WTC11 (cell line): ENCODE measurements around the gene ENTPD6. TPM values are rescaled to one million over a fixed set of nuclear protein-coding genes. Genes with fewer than 3 reads are reported as not detected.

Experiments
- ATAC-seq: fragments of 200-7000 bp; cut with Tn5 transposase; 2 replicates; pipeline ENCODE4 v1.10.0; 2021; ENCODE audit warnings: mild to moderate bottlenecking, moderate library complexity
- CTCF ChIA-PET: fragments of 300-600 bp; sonication (Branson Sonifier 250); formaldehyde crosslinking; loops from one replicate; lab custom pipeline; 2021; ENCODE audit warnings: antibody characterized with exemption; lab: Charles Lee
- POLR2A ChIA-PET: fragments of 350-600 bp; sonication (Branson Sonifier 250); formaldehyde crosslinking; loops from one replicate; lab custom pipeline; 2021; ENCODE audit warnings: antibody characterized with exemption; lab: Charles Lee
- DNase-seq: peaks from one replicate; pipeline ENCODE4 v3.0.0; 2021; ENCODE audit warnings: low spot score
- H3K27ac Mint-ChIP-seq: 2 replicates; pipeline ENCODE4 v1.8.0; 2021; ENCODE audit warnings: mixed read lengths
- H3K27me3 Mint-ChIP-seq: 2 replicates; pipeline ENCODE4 v1.8.0; 2021; ENCODE audit warnings: low read depth, mild to moderate bottlenecking, moderate library complexity, mixed read lengths
- H3K36me3 Mint-ChIP-seq: 2 replicates; pipeline ENCODE4 v1.8.0; 2021; ENCODE audit warnings: mixed read lengths
- H3K4me1 Mint-ChIP-seq: 2 replicates; pipeline ENCODE4 v1.8.0; 2022; ENCODE audit warnings: mixed read lengths
- H3K4me3 Mint-ChIP-seq: 2 replicates; pipeline ENCODE4 v1.8.0; 2021; ENCODE audit warnings: mild to moderate bottlenecking, moderate library complexity, mixed read lengths
- H3K9me3 Mint-ChIP-seq: 2 replicates; pipeline ENCODE4 v1.8.0; 2021; ENCODE audit warnings: mixed read lengths
- CBFB ChIP-seq: sonication (generic); formaldehyde crosslinking; IDR thresholded peaks from 2 replicates; pipeline ENCODE4 v1.8.1; 2022; ENCODE audit warnings: mild to moderate bottlenecking, low read depth, missing genetic modification reagents
- ETV6 ChIP-seq: sonication (generic); formaldehyde crosslinking; IDR thresholded peaks from 2 replicates; pipeline ENCODE4 v1.8.1; 2022; ENCODE audit warnings: mild to moderate bottlenecking, missing genetic modification reagents
- IRF2 ChIP-seq: sonication (generic); formaldehyde crosslinking; IDR thresholded peaks from 2 replicates; pipeline ENCODE4 v1.8.0; 2022; ENCODE audit warnings: low read depth, missing genetic modification reagents, borderline replicate concordance
- NFE2L1 ChIP-seq: sonication (generic); formaldehyde crosslinking; IDR thresholded peaks from 2 replicates; pipeline ENCODE4 v1.8.1; 2023; ENCODE audit warnings: missing genetic modification reagents
- NFYB ChIP-seq: sonication (generic); formaldehyde crosslinking; conservative IDR thresholded peaks from 2 replicates; pipeline ENCODE4 v1.8.0; 2022; ENCODE audit warnings: low read depth, missing genetic modification reagents
- NR3C1 ChIP-seq: sonication (generic); formaldehyde crosslinking; conservative IDR thresholded peaks from 2 replicates; pipeline ENCODE4 v1.8.1; 2023; ENCODE audit warnings: low read depth, mild to moderate bottlenecking, missing genetic modification reagents
- SMAD3 ChIP-seq: sonication (generic); formaldehyde crosslinking; IDR thresholded peaks from 2 replicates; pipeline ENCODE4 v1.8.0; 2022; ENCODE audit warnings: missing genetic modification reagents, mild to moderate bottlenecking, borderline replicate concordance
- ZNF396 ChIP-seq: fragments of 250-450 bp; sonication (Bioruptor Pico); IDR thresholded peaks from 2 replicates; pipeline ENCODE4 v1.8.0; 2021; ENCODE audit warnings: mild to moderate bottlenecking, moderate library complexity, borderline replicate concordance
- ZSCAN18 ChIP-seq: fragments of 250-450 bp; sonication (Bioruptor Pico); IDR thresholded peaks from 2 replicates; pipeline ENCODE4 v2.1.2; 2022; ENCODE audit warnings: mild to moderate bottlenecking, moderate library complexity
- total RNA-seq: library from RNA; stranded (reverse); gene quantifications from 3 replicates; pipeline ENCODE4 v1.2.3, GENCODE V29; 2021
- TF ChIP-seq, protein P1 (sequence below): sonication (generic); formaldehyde crosslinking; IDR thresholded peaks from 2 replicates; pipeline ENCODE4 v1.8.0; 2023; ENCODE audit warnings: missing genetic modification reagents
- TF ChIP-seq, protein P2 (sequence below): sonication (generic); formaldehyde crosslinking; IDR thresholded peaks from 2 replicates; pipeline ENCODE4 v1.8.1; 2022; ENCODE audit warnings: low read depth, missing genetic modification reagents, borderline replicate concordance
- TF ChIP-seq, protein P3 (sequence below): sonication (generic); formaldehyde crosslinking; IDR thresholded peaks from 2 replicates; pipeline ENCODE4 v1.8.0; 2022; ENCODE audit warnings: mild to moderate bottlenecking, missing genetic modification reagents
- TF ChIP-seq, protein P4 (sequence below): sonication (generic); formaldehyde crosslinking; IDR thresholded peaks from 2 replicates; pipeline ENCODE4 v1.8.1; 2023; ENCODE audit warnings: mild to moderate bottlenecking, missing genetic modification reagents, moderate library complexity
- TF ChIP-seq, protein P5 (sequence below): sonication (generic); formaldehyde crosslinking; IDR thresholded peaks from 2 replicates; pipeline ENCODE4 v1.8.1; 2023; ENCODE audit warnings: mild to moderate bottlenecking, missing genetic modification reagents, moderate library complexity
- TF ChIP-seq, protein P6 (sequence below): sonication (generic); formaldehyde crosslinking; IDR thresholded peaks from 2 replicates; pipeline ENCODE4 v1.8.1; 2023; ENCODE audit warnings: mild to moderate bottlenecking, moderate library complexity, missing genetic modification reagents
- TF ChIP-seq, protein P7 (sequence below): sonication (generic); formaldehyde crosslinking; IDR thresholded peaks from 2 replicates; pipeline ENCODE4 v1.8.0; 2022; ENCODE audit warnings: missing genetic modification reagents

The ENTPD6 gene
- total RNA-seq, 1 experiment from 2014 or later: 56.9 TPM

- no peak for ATAC-seq
- H3K4me1 Mint-ChIP-seq: peaks cover 3% of the 10 kb centered on the region; the same call in 1 of the 2 replicates
- no peaks in the 10 kb centered on the region for H3K27me3 Mint-ChIP-seq
- H3K27ac Mint-ChIP-seq: no peak overlapping the region
- no peak overlapping the region for H3K4me3 Mint-ChIP-seq
- TF ChIP-seq SMAD3 (CRISPR knock-in tag): no peak
- TF ChIP-seq, protein P1, sequence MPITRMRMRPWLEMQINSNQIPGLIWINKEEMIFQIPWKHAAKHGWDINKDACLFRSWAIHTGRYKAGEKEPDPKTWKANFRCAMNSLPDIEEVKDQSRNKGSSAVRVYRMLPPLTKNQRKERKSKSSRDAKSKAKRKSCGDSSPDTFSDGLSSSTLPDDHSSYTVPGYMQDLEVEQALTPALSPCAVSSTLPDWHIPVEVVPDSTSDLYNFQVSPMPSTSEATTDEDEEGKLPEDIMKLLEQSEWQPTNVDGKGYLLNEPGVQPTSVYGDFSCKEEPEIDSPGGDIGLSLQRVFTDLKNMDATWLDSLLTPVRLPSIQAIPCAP (CRISPR knock-in tag): no peak
- no peak for TF ChIP-seq ZNF396 (CRISPR knock-in tag)
- TF ChIP-seq, protein P2, sequence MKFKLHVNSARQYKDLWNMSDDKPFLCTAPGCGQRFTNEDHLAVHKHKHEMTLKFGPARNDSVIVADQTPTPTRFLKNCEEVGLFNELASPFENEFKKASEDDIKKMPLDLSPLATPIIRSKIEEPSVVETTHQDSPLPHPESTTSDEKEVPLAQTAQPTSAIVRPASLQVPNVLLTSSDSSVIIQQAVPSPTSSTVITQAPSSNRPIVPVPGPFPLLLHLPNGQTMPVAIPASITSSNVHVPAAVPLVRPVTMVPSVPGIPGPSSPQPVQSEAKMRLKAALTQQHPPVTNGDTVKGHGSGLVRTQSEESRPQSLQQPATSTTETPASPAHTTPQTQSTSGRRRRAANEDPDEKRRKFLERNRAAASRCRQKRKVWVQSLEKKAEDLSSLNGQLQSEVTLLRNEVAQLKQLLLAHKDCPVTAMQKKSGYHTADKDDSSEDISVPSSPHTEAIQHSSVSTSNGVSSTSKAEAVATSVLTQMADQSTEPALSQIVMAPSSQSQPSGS: no peak
- no peak for TF ChIP-seq CBFB (CRISPR knock-in tag)
- TF ChIP-seq, protein P3, sequence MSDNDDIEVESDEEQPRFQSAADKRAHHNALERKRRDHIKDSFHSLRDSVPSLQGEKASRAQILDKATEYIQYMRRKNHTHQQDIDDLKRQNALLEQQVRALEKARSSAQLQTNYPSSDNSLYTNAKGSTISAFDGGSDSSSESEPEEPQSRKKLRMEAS: no peak
- no peak for TF ChIP-seq NFYB
- TF ChIP-seq, protein P4, sequence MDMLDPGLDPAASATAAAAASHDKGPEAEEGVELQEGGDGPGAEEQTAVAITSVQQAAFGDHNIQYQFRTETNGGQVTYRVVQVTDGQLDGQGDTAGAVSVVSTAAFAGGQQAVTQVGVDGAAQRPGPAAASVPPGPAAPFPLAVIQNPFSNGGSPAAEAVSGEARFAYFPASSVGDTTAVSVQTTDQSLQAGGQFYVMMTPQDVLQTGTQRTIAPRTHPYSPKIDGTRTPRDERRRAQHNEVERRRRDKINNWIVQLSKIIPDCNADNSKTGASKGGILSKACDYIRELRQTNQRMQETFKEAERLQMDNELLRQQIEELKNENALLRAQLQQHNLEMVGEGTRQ (CRISPR knock-in tag): no peak
- TF ChIP-seq, protein P5, sequence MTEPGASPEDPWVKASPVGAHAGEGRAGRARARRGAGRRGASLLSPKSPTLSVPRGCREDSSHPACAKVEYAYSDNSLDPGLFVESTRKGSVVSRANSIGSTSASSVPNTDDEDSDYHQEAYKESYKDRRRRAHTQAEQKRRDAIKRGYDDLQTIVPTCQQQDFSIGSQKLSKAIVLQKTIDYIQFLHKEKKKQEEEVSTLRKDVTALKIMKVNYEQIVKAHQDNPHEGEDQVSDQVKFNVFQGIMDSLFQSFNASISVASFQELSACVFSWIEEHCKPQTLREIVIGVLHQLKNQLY (CRISPR knock-in tag): no peak
- no peak for TF ChIP-seq ETV6 (CRISPR knock-in tag)
- TF ChIP-seq, protein P6, sequence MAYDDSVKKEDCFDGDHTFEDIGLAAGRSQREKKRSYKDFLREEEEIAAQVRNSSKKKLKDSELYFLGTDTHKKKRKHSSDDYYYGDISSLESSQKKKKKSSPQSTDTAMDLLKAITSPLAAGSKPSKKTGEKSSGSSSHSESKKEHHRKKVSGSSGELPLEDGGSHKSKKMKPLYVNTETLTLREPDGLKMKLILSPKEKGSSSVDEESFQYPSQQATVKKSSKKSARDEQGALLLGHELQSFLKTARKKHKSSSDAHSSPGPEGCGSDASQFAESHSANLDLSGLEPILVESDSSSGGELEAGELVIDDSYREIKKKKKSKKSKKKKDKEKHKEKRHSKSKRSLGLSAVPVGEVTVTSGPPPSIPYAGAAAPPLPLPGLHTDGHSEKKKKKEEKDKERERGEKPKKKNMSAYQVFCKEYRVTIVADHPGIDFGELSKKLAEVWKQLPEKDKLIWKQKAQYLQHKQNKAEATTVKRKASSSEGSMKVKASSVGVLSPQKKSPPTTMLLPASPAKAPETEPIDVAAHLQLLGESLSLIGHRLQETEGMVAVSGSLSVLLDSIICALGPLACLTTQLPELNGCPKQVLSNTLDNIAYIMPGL (CRISPR knock-in tag): no peak
- no peak for TF ChIP-seq IRF2 (CRISPR knock-in tag)
- no peak for TF ChIP-seq ZSCAN18 (CRISPR knock-in tag)
- TF ChIP-seq, protein P7, sequence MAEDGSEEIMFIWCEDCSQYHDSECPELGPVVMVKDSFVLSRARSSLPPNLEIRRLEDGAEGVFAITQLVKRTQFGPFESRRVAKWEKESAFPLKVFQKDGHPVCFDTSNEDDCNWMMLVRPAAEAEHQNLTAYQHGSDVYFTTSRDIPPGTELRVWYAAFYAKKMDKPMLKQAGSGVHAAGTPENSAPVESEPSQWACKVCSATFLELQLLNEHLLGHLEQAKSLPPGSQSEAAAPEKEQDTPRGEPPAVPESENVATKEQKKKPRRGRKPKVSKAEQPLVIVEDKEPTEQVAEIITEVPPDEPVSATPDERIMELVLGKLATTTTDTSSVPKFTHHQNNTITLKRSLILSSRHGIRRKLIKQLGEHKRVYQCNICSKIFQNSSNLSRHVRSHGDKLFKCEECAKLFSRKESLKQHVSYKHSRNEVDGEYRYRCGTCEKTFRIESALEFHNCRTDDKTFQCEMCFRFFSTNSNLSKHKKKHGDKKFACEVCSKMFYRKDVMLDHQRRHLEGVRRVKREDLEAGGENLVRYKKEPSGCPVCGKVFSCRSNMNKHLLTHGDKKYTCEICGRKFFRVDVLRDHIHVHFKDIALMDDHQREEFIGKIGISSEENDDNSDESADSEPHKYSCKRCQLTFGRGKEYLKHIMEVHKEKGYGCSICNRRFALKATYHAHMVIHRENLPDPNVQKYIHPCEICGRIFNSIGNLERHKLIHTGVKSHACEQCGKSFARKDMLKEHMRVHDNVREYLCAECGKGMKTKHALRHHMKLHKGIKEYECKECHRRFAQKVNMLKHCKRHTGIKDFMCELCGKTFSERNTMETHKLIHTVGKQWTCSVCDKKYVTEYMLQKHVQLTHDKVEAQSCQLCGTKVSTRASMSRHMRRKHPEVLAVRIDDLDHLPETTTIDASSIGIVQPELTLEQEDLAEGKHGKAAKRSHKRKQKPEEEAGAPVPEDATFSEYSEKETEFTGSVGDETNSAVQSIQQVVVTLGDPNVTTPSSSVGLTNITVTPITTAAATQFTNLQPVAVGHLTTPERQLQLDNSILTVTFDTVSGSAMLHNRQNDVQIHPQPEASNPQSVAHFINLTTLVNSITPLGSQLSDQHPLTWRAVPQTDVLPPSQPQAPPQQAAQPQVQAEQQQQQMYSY (CRISPR knock-in tag): no peak
- no peak for TF ChIP-seq NFE2L1 (CRISPR knock-in tag)
- no peak for TF ChIP-seq NR3C1 (CRISPR knock-in tag)
- no peak for DNase-seq
- ChIA-PET POLR2A (interaction anchor here (1.4 kb wide), 1 partner anchor 24 kb away, joined by 3 read pairs; the partner anchor contains the start of gene PYGB), CTCF (interaction anchor here (1.0 to 8.3 kb wide), 4 partner anchors 24 to 72 kb away, joined by 3 to 48 read pairs (median 6); partner anchors contain the start of genes ENTPD6 and PYGB)
- no peaks in the 10 kb centered on the region for H3K36me3 Mint-ChIP-seq
- H3K9me3 Mint-ChIP-seq: no peaks in the 10 kb centered on the region
These were observed 28.5 kb downstream of the ENTPD6 start for GRCh38 chr20:25223765-25224720.
